Measurements from ENCODE around the gene XYLT1. TPM values are rescaled to one million over a fixed set of nuclear protein-coding genes. Genes with fewer than 3 reads are reported as not detected.

The XYLT1 gene
- total and polyA plus RNA-seq, 10 of the 15 experiments (the other 5 are each of a cell fraction or from before 2014, with no cell fraction given) = 0.88 to 14.8 (median 5.8) TPM

DNA sequence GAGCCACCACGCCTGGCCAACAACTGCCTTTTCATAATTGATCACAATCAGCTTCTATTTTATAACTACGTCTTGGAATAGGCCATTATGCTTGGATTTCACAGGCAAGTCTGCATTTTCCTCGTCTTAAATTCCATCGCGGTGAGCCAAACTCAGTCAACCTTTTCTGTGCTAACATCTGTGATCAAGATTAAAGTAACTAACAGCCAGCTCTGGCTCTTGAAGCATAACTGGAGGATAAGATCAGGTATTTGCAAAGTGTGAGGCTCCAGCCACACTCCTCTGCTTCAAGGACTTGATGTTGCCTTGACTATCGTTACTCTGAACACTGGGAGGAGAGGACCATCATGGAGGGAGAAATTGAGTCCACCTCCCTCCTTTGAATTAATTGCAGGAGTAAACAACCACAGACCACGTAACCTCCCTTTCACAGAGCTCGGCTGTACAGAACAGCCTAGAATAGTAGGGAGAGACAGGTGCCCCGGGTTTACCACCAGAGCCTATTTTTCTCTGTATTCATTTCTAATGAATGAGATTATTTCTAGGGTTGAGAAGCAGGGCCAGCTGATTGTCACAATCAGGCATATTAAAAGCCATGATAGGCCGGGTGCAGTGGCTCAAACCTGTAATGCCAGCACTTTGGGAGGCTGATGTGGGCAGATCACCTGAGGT, 143.0 kb downstream of the XYLT1 start:
- no TSS peak for BruUV-seq (replicated peaks)
- intact Hi-C loops (cut with micrococcal nuclease; ENCODE audit: unreplicated experiment) = no loop called here
- Histone ChIP-seq H3K4me1 (ENCODE audit: control insufficient read depth, insufficient read depth, low read length) (no peaks in the 10 kb centered on the region), H3K27ac (ENCODE audit: control insufficient read depth, insufficient read depth) (no peak overlapping the region), H3K9me3 (replicated peaks; ENCODE audit: control insufficient read depth, insufficient read depth, low read length) (no peaks in the 10 kb centered on the region), H3K4me3 (no peak overlapping the region), H4K20me1 (ENCODE audit: control insufficient read depth, insufficient read depth) (no peaks in the 10 kb centered on the region), H3K9ac (ENCODE audit: control insufficient read depth, insufficient read depth, low read length) (no peak overlapping the region), H2AFZ (ENCODE audit: control insufficient read depth, low read depth, low read length) (no peak overlapping the region), H3K79me2 (ENCODE audit: control insufficient read depth, insufficient read depth, low read length) (no peaks in the 10 kb centered on the region), H3K4me2 (ENCODE audit: control insufficient read depth, insufficient read depth) (no peak overlapping the region), H3K27me3 (replicated peaks in 1 of 2; ENCODE audit: control insufficient read depth in 2 of 2, insufficient read depth in 2 of 2, low read length in 1 of 2) (no peaks in the 10 kb centered on the region), H3K36me3 (ENCODE audit: control insufficient read depth in 2 of 2, insufficient read depth in 2 of 2, low read length in 1 of 2) (no peaks in the 10 kb centered on the region; a peak in 1 of 4 replicates)
- in situ Hi-C loops (cut with MboI) = no loop called here
- ATAC-seq (no peak), FAIRE-seq (no peak), DNase-seq (ENCODE audit: low read depth, low spot score) (no peak)
- WGBS (ENCODE audit: insufficient coverage, insufficient replicate concordance, low lambda C conversion rate, missing lambda C conversion rate) = 46% methylated on average over 10 of the region's 10 CpGs
- RAD21 ChIA-PET (ENCODE audit: unreplicated experiment) = interaction anchor here (1.3 kb wide), 1 partner anchor 140 kb away, joined by 3 read pairs; no protein-coding TSS in a partner anchor
- SMC1A ChIA-PET (ENCODE audit: uncharacterized antibody, unreplicated experiment) = interaction anchor here (0.8 to 2.9 kb wide), 4 partner anchors 9 to 140 kb away, joined by 3 to 8 read pairs (median 4); no protein-coding TSS in a partner anchor
- CTCF ChIA-PET = interaction anchor here (0.6 to 0.8 kb wide), 2 partner anchors 50 to 249 kb away, joined by 3 to 6 read pairs; no protein-coding TSS in a partner anchor
- POLR2A ChIA-PET = no interaction called here
- TF ChIP-seq, protein P1, sequence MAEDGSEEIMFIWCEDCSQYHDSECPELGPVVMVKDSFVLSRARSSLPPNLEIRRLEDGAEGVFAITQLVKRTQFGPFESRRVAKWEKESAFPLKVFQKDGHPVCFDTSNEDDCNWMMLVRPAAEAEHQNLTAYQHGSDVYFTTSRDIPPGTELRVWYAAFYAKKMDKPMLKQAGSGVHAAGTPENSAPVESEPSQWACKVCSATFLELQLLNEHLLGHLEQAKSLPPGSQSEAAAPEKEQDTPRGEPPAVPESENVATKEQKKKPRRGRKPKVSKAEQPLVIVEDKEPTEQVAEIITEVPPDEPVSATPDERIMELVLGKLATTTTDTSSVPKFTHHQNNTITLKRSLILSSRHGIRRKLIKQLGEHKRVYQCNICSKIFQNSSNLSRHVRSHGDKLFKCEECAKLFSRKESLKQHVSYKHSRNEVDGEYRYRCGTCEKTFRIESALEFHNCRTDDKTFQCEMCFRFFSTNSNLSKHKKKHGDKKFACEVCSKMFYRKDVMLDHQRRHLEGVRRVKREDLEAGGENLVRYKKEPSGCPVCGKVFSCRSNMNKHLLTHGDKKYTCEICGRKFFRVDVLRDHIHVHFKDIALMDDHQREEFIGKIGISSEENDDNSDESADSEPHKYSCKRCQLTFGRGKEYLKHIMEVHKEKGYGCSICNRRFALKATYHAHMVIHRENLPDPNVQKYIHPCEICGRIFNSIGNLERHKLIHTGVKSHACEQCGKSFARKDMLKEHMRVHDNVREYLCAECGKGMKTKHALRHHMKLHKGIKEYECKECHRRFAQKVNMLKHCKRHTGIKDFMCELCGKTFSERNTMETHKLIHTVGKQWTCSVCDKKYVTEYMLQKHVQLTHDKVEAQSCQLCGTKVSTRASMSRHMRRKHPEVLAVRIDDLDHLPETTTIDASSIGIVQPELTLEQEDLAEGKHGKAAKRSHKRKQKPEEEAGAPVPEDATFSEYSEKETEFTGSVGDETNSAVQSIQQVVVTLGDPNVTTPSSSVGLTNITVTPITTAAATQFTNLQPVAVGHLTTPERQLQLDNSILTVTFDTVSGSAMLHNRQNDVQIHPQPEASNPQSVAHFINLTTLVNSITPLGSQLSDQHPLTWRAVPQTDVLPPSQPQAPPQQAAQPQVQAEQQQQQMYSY (CRISPR knock-in tag; IDR thresholded peaks at IDR 0.05) = no peak
- no peak for TF ChIP-seq SMAD1 (IDR thresholded peaks at IDR 0.05; ENCODE audit: low read depth, partially characterized antibody)
- TF ChIP-seq STAT1 (conservative IDR thresholded peaks at IDR 0.05) = no peak
- no peak for TF ChIP-seq POU2F2 (IDR thresholded peaks at IDR 0.05; ENCODE audit: borderline replicate concordance, low read depth, low read length)
- no peak for TF ChIP-seq MYC (IDR thresholded peaks at IDR 0.05; ENCODE audit: insufficient read depth, insufficient read length, insufficient replicate concordance, low read length, severe bottlenecking)
- TF ChIP-seq SRF (IDR thresholded peaks at IDR 0.05; ENCODE audit: low read depth in 2 of 2, low read length in 2 of 2) = no peak
- TF ChIP-seq YY1 (IDR thresholded peaks at IDR 0.05; ENCODE audit: low read depth, low read length) = no peak
- TF ChIP-seq POLR2AphosphoS5 (IDR thresholded peaks at IDR 0.05; ENCODE audit: low read length) = no peak
- no peak for TF ChIP-seq CHD2 (IDR thresholded peaks at IDR 0.05; ENCODE audit: borderline replicate concordance, low read depth, low read length)
- TF ChIP-seq MEF2A (IDR thresholded peaks at IDR 0.05; ENCODE audit: insufficient read depth, low read depth, low read length) = no peak
- no peak for TF ChIP-seq SMC3 (IDR thresholded peaks at IDR 0.05; ENCODE audit: borderline replicate concordance, low read length)
- no peak for TF ChIP-seq ZNF24 (IDR thresholded peaks at IDR 0.05)
- TF ChIP-seq SMAD5 (IDR thresholded peaks at IDR 0.05; ENCODE audit: low read depth) = no peak
- TF ChIP-seq IKZF2 (IDR thresholded peaks at IDR 0.05) = no peak
- no peak for TF ChIP-seq RAD51 (IDR thresholded peaks at IDR 0.05)
- TF ChIP-seq, protein P2, sequence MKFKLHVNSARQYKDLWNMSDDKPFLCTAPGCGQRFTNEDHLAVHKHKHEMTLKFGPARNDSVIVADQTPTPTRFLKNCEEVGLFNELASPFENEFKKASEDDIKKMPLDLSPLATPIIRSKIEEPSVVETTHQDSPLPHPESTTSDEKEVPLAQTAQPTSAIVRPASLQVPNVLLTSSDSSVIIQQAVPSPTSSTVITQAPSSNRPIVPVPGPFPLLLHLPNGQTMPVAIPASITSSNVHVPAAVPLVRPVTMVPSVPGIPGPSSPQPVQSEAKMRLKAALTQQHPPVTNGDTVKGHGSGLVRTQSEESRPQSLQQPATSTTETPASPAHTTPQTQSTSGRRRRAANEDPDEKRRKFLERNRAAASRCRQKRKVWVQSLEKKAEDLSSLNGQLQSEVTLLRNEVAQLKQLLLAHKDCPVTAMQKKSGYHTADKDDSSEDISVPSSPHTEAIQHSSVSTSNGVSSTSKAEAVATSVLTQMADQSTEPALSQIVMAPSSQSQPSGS (IDR thresholded peaks at IDR 0.05; ENCODE audit: low read length) = no peak

Measured in GM12878 (cell line).